OCI-LY1 (cell line): ENCODE measurements around the gene FAM229A.

Experiments used
- EZH2 ChIP-seq: fragments of 200-600 bp; sonication (generic), shearing (Covaris generic); IDR thresholded peaks from 2 replicates; pipeline ENCODE4 v1.8.0; 2017; ENCODE audit warnings: borderline replicate concordance, mixed run types, mild to moderate bottlenecking, antibody characterized with exemption, low read length, moderate library complexity, mixed read lengths
- TF ChIP-seq, protein P1 (sequence below): fragments of 200-600 bp; sonication (generic), shearing (Covaris generic); IDR thresholded peaks from 2 replicates; pipeline ENCODE4 v1.5.1; 2017; ENCODE audit warnings: mild to moderate bottlenecking, antibody characterized with exemption, low read length, moderate library complexity, mixed read lengths

DNA sequence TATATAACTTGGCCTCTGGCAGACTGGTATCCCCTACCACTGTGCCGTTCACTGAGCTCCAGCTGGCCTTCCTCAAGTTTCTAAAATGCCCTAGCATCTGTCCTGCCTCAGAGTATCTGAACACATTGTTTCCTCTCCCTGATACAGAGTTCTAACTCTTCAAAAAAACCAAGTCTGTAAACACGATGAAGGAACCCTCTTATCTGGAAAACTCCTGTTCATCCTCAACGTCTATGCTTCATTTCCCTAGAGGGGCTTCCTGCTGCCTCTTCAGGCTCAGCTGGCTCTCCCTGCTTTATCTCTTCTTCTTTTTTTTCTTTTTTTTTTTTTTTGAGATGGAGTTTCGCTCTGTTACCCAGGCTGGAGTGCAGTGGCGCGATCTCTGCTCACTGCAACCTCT is 26.4 kb upstream of the FAM229A start:
- TF ChIP-seq, protein P1, sequence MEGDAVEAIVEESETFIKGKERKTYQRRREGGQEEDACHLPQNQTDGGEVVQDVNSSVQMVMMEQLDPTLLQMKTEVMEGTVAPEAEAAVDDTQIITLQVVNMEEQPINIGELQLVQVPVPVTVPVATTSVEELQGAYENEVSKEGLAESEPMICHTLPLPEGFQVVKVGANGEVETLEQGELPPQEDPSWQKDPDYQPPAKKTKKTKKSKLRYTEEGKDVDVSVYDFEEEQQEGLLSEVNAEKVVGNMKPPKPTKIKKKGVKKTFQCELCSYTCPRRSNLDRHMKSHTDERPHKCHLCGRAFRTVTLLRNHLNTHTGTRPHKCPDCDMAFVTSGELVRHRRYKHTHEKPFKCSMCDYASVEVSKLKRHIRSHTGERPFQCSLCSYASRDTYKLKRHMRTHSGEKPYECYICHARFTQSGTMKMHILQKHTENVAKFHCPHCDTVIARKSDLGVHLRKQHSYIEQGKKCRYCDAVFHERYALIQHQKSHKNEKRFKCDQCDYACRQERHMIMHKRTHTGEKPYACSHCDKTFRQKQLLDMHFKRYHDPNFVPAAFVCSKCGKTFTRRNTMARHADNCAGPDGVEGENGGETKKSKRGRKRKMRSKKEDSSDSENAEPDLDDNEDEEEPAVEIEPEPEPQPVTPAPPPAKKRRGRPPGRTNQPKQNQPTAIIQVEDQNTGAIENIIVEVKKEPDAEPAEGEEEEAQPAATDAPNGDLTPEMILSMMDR: no peak
- TF ChIP-seq EZH2: no peak
